ENCODE results near the gene DEDD. TPM values are rescaled to one million over a fixed set of nuclear protein-coding genes. Genes with fewer than 3 reads are reported as not detected.
A peak's percentile ranks its signal among the peaks of the same experiment; 100 is the strongest.

DEDD gene
- total and polyA plus RNA-seq, 2 of the 13 experiments (the other 11 are each of a cell fraction or from before 2014, with no cell fraction given): 12.6 to 27.8 TPM

GRCh38 chr1:161177112-161177935 is 44.9 kb upstream of the DEDD start, which contains the start of gene B4GALT3 (continued):
- 0 out of 2 replicates have a peak, but pooled peaks have one; percentile 28 for TF ChIP-seq MTA1 (CRISPR knock-in tag; IDR thresholded peaks at IDR 0.05; ENCODE audit: borderline replicate concordance)
- TF ChIP-seq ZNF775 (CRISPR knock-in tag; IDR thresholded peaks at IDR 0.05; ENCODE audit: borderline replicate concordance): no peak
- TF ChIP-seq ZBTB25 (CRISPR knock-in tag; IDR thresholded peaks at IDR 0.05): 0 out of 2 replicates have a peak, but pooled peaks have one; percentile 41
- TF ChIP-seq ZNF556 (CRISPR knock-in tag; IDR thresholded peaks at IDR 0.05; ENCODE audit: borderline replicate concordance): peak; percentile 83
- 0 out of 2 replicates have a peak, but pooled peaks have one; percentile 27 for TF ChIP-seq ZNF224 (CRISPR knock-in tag; IDR thresholded peaks at IDR 0.05)
- no peak for TF ChIP-seq ZNF546 (CRISPR knock-in tag; conservative IDR thresholded peaks at IDR 0.05)
- peak; percentile 85; the same call in 1 of the 2 replicates for TF ChIP-seq NR0B2 (CRISPR knock-in tag; IDR thresholded peaks at IDR 0.05)
- TF ChIP-seq CEBPG (CRISPR knock-in tag; IDR thresholded peaks at IDR 0.05): 0 out of 2 replicates have a peak, but pooled peaks have one; percentile 22
- TF ChIP-seq NFKBIZ (CRISPR knock-in tag; IDR thresholded peaks at IDR 0.05): no peak
- peak; percentile 53; the same call in 1 of the 2 replicates for TF ChIP-seq SNAPC2 (CRISPR knock-in tag; IDR thresholded peaks at IDR 0.05)
- peak; percentile 57; the same call in 1 of the 2 replicates for TF ChIP-seq DNMT3B (CRISPR knock-in tag; conservative IDR thresholded peaks at IDR 0.05)
- TF ChIP-seq, protein P1, sequence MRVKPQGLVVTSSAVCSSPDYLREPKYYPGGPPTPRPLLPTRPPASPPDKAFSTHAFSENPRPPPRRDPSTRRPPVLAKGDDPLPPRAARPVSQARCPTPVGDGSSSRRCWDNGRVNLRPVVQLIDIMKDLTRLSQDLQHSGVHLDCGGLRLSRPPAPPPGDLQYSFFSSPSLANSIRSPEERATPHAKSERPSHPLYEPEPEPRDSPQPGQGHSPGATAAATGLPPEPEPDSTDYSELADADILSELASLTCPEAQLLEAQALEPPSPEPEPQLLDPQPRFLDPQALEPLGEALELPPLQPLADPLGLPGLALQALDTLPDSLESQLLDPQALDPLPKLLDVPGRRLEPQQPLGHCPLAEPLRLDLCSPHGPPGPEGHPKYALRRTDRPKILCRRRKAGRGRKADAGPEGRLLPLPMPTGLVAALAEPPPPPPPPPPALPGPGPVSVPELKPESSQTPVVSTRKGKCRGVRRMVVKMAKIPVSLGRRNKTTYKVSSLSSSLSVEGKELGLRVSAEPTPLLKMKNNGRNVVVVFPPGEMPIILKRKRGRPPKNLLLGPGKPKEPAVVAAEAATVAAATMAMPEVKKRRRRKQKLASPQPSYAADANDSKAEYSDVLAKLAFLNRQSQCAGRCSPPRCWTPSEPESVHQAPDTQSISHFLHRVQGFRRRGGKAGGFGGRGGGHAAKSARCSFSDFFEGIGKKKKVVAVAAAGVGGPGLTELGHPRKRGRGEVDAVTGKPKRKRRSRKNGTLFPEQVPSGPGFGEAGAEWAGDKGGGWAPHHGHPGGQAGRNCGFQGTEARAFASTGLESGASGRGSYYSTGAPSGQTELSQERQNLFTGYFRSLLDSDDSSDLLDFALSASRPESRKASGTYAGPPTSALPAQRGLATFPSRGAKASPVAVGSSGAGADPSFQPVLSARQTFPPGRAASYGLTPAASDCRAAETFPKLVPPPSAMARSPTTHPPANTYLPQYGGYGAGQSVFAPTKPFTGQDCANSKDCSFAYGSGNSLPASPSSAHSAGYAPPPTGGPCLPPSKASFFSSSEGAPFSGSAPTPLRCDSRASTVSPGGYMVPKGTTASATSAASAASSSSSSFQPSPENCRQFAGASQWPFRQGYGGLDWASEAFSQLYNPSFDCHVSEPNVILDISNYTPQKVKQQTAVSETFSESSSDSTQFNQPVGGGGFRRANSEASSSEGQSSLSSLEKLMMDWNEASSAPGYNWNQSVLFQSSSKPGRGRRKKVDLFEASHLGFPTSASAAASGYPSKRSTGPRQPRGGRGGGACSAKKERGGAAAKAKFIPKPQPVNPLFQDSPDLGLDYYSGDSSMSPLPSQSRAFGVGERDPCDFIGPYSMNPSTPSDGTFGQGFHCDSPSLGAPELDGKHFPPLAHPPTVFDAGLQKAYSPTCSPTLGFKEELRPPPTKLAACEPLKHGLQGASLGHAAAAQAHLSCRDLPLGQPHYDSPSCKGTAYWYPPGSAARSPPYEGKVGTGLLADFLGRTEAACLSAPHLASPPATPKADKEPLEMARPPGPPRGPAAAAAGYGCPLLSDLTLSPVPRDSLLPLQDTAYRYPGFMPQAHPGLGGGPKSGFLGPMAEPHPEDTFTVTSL (CRISPR knock-in tag; IDR thresholded peaks at IDR 0.05; ENCODE audit: borderline replicate concordance): no peak
- TF ChIP-seq SCMH1 (CRISPR knock-in tag; IDR thresholded peaks at IDR 0.05; ENCODE audit: borderline replicate concordance): no peak
- peak; percentile 87 for TF ChIP-seq ZGPAT (CRISPR knock-in tag; IDR thresholded peaks at IDR 0.05)
- TF ChIP-seq ZNF253 (CRISPR knock-in tag; IDR thresholded peaks at IDR 0.05; ENCODE audit: borderline replicate concordance): 0 out of 2 replicates have a peak, but pooled peaks have one; percentile 42
- TF ChIP-seq ZNF33B (CRISPR knock-in tag; IDR thresholded peaks at IDR 0.05): peak; percentile 72; the same call in 1 of the 2 replicates
- TF ChIP-seq SAP130 (CRISPR knock-in tag; IDR thresholded peaks at IDR 0.05; ENCODE audit: low read depth): peak; percentile 95
- no peak for TF ChIP-seq HMG20A (CRISPR knock-in tag; IDR thresholded peaks at IDR 0.05; ENCODE audit: borderline replicate concordance)
- peak; percentile 45; the same call in 1 of the 2 replicates for TF ChIP-seq NFYB (CRISPR knock-in tag; IDR thresholded peaks at IDR 0.05)
- TF ChIP-seq FOXA1 (IDR thresholded peaks at IDR 0.05): no peak
- TF ChIP-seq FOXA1 (CRISPR knock-in tag; IDR thresholded peaks at IDR 0.05): no peak
- TF ChIP-seq ZNF644 (CRISPR knock-in tag; IDR thresholded peaks at IDR 0.05; ENCODE audit: low read depth): no peak

Measured in HepG2 (cell line).